Measurements from ENCODE around the gene HERC2. TPM values are rescaled to one million over a fixed set of nuclear protein-coding genes. Genes with fewer than 3 reads are reported as not detected.
A peak's percentile ranks its signal among the peaks of the same experiment; 100 is the strongest.

HERC2 gene
- total and polyA plus RNA-seq, 4 donors, result 21.7 to 70.8 (median 47.5) TPM

GRCh38 chr15:28109626-28110455, 212.1 kb downstream of the HERC2 start:
- DNase-seq (no peak), ATAC-seq (ENCODE audit: low FRiP score) (peak; percentile 29)
- Histone ChIP-seq H3K27me3 (ENCODE audit: control insufficient read depth in 1 of 2, insufficient read depth in 2 of 2, low read length in 1 of 2) (no peaks in the 10 kb centered on the region), H3K4me3 (ENCODE audit: low read length in 2 of 2) (no peak overlapping the region), H3K9me3 (ENCODE audit: control insufficient read depth, low read length) (no peaks in the 10 kb centered on the region), H3K4me1 (ENCODE audit: control insufficient read depth in 1 of 2, insufficient read depth in 2 of 2, low read length in 2 of 2) (no peaks in the 10 kb centered on the region), H3K36me3 (ENCODE audit: control insufficient read depth in 1 of 2, insufficient read depth in 2 of 2, low read length in 1 of 2) (peaks cover 0 to 7% of the 10 kb centered on the region in 2 donors), H3K27ac (ENCODE audit: low read depth in 1 of 2, low read length in 2 of 2) (peak overlapping the region in 1 of 2 donors; percentile 82)
- intact Hi-C loops (cut with DNase I), result loop anchor here in 1 of 2 donors (2.0 kb wide), 1 partner anchor 13 kb away; no protein-coding TSS in a partner anchor
- WGBS, 2 donors, result 49 to 50% methylated on average over 25 of the region's 25 CpGs

DNA sequence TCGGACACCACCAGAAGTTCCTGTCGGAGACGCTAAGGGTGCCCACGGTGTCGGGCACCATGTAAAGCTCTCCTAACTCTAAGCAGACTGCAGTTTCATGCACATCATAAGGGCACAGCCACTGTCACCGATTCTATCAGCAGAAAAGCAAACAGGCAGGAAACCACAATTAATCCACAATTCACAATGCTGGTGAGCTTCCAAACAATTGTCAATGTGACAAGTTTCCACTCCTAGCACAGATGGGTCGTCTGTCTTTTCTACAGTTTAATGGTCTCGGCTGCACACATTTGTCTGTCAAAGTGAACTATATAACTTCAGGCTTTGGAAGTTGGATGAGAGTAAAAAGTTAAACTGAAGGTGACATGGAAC, 214.1 kb downstream of the HERC2 start:
- H3K4me1 ChIP-seq (ENCODE audit: control insufficient read depth in 1 of 2, insufficient read depth in 2 of 2, low read length in 2 of 2), result no peaks in the 10 kb centered on the region
- WGBS, 2 donors, result 41 to 49% methylated on average over 8 of the region's 8 CpGs
- no peak for DNase-seq
- intact Hi-C loops (cut with DNase I), result no loop called here
- ATAC-seq (ENCODE audit: low FRiP score), result no peak
- peaks cover 0 to 6% of the 10 kb centered on the region in 2 donors for H3K36me3 ChIP-seq (ENCODE audit: control insufficient read depth in 1 of 2, insufficient read depth in 2 of 2, low read length in 1 of 2)
- no peaks in the 10 kb centered on the region for H3K27me3 ChIP-seq (ENCODE audit: control insufficient read depth in 1 of 2, insufficient read depth in 2 of 2, low read length in 1 of 2)
- H3K4me3 ChIP-seq (ENCODE audit: low read length in 2 of 2), result no peak overlapping the region
- H3K9me3 ChIP-seq (ENCODE audit: control insufficient read depth, low read length), result no peaks in the 10 kb centered on the region
- H3K27ac ChIP-seq (ENCODE audit: low read depth in 1 of 2, low read length in 2 of 2), result peak overlapping the region in 1 of 2 donors; percentile 46

GRCh38 chr15:28107111-28107903, 214.7 kb downstream of the HERC2 start:
- peak overlapping the region; percentile 35 to 60 for H3K4me3 ChIP-seq (ENCODE audit: low read length in 2 of 2)
- 2 to 4% methylated on average over 61 to 63 of the region's 63 CpGs for WGBS, 2 donors
- ATAC-seq (ENCODE audit: low FRiP score) (peak; percentile 49), DNase-seq (no peak)
- no peaks in the 10 kb centered on the region for H3K27me3 ChIP-seq (ENCODE audit: control insufficient read depth in 1 of 2, insufficient read depth in 2 of 2, low read length in 1 of 2)
- no peaks in the 10 kb centered on the region for H3K4me1 ChIP-seq (ENCODE audit: control insufficient read depth in 1 of 2, insufficient read depth in 2 of 2, low read length in 2 of 2)
- peak overlapping the region in 1 of 2 donors; percentile 46 for H3K27ac ChIP-seq (ENCODE audit: low read depth in 1 of 2, low read length in 2 of 2)
- peaks cover 0 to 4% of the 10 kb centered on the region in 2 donors for H3K36me3 ChIP-seq (ENCODE audit: control insufficient read depth in 1 of 2, insufficient read depth in 2 of 2, low read length in 1 of 2)
- intact Hi-C loops (cut with DNase I), result no loop called here
- no peaks in the 10 kb centered on the region for H3K9me3 ChIP-seq (ENCODE audit: control insufficient read depth, low read length)

DNA sequence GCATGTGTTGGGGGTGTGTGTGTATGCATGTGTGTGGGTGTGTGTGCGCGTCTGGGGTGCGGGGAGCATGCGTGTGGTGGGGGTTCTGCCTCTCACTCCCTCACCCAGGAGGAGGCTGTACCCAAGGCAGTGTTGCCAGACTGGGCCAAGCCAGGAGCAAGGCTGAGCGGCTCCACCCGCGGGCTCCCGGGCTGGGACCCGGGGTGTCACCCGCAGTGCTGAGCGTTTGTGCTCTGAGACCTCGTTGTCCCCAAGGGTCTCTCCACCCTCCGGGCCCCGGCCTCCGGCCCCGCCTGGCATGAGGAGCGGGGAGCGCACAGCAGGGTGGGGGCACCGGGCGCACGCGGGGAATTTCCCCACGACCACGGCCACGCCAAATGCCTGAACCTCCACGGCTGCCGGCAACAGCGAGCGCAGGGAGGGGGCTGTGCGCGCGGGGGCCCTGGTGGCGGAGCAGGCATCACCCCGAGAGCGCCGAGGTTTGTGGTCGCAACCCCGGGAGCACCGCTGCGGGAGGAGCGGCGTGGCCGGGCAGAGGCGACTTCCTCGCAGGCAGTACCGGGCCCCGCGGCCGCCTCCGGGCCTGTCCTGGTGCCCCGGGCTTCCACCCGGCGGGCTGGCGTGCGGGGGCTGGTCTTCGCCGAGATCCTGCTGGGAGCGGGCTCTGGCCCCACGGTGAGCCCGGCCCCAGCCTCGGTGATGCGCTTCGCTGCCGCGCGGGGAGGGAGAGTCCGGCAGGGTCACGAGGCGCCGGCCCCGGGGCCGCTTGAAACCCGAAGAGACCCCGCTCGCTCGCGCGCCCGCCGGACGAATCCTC, 215.5 kb downstream of the HERC2 start:
- no peak for DNase-seq
- WGBS, 2 donors, result 2 to 4% methylated on average over 53 to 81 of the region's 81 CpGs
- no peaks in the 10 kb centered on the region for H3K4me1 ChIP-seq (ENCODE audit: control insufficient read depth in 1 of 2, insufficient read depth in 2 of 2, low read length in 2 of 2)
- ATAC-seq (ENCODE audit: low FRiP score), result peak; percentile 34
- peaks cover 0 to 1% of the 10 kb centered on the region in 2 donors for H3K36me3 ChIP-seq (ENCODE audit: control insufficient read depth in 1 of 2, insufficient read depth in 2 of 2, low read length in 1 of 2)
- peak overlapping the region in 1 of 2 donors; percentile 46 for H3K27ac ChIP-seq (ENCODE audit: low read depth in 1 of 2, low read length in 2 of 2)
- no peaks in the 10 kb centered on the region for H3K27me3 ChIP-seq (ENCODE audit: control insufficient read depth in 1 of 2, insufficient read depth in 2 of 2, low read length in 1 of 2)
- no peaks in the 10 kb centered on the region for H3K9me3 ChIP-seq (ENCODE audit: control insufficient read depth, low read length)
- H3K4me3 ChIP-seq (ENCODE audit: low read length in 2 of 2), result peak overlapping the region; percentile 35 to 60
- intact Hi-C loops (cut with DNase I), result no loop called here

DNA sequence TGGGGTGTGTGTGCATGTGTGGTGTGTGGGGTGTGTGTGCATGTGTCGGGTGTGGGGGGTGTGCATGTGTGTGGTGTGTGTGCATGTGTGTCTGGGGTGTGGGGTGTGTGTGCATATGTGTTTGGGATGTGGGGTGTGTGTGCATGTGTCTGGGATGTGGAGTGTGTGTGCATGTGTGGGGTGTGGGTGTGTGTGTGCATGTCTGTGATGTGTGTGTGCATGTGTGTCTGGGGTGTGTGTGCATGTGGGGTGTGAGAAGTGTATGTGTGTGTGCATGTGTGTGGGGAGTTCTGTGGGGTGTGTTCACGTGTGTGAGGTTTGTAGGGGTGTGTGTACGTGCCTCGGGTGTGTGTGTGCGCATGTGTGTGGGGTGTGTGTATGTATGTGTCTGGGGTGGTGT, 216.2 kb downstream of the HERC2 start:
- no peaks in the 10 kb centered on the region for H3K27me3 ChIP-seq (ENCODE audit: control insufficient read depth in 1 of 2, insufficient read depth in 2 of 2, low read length in 1 of 2)
- no peaks in the 10 kb centered on the region for H3K36me3 ChIP-seq (ENCODE audit: control insufficient read depth in 1 of 2, insufficient read depth in 2 of 2, low read length in 1 of 2)
- no peak overlapping the region for H3K27ac ChIP-seq (ENCODE audit: low read depth in 1 of 2, low read length in 2 of 2)
- no peaks in the 10 kb centered on the region for H3K9me3 ChIP-seq (ENCODE audit: control insufficient read depth, low read length)
- WGBS, 2 donors, result 86% methylated on average over 5 of the region's 5 CpGs
- H3K4me3 ChIP-seq (ENCODE audit: low read length in 2 of 2), result no peak overlapping the region
- ATAC-seq (ENCODE audit: low FRiP score) (no peak), DNase-seq (no peak)
- no peaks in the 10 kb centered on the region for H3K4me1 ChIP-seq (ENCODE audit: control insufficient read depth in 1 of 2, insufficient read depth in 2 of 2, low read length in 2 of 2)
- intact Hi-C loops (cut with DNase I), result no loop called here

DNA sequence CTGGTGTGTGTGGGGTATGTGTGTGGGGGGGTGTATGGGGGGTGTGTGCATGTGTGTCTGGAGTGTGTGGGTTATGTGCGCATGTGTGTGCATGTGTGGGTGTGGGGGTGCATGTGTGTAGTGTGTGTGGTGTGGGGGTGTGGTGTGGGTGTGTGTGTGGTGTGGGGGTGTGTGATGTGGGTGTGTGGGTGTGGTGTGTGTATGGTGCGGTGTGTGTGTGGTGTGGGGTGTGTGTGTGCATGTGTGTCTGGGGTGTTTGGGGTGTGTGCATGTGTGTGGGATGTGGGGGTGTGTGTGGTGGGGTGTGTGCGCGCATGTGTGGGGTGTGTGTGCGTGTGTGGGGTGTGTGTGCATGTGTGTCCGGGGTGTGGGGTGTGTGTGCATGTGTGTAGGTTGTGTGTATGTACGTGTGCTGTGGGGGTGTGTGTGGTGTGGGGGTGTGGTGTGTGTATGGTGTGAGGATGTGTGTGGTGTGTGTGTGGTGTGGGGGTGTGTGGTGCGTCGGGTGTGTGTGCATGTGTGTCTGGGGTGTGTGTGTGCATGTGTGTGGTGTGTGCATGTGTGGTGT, 216.7 kb downstream of the HERC2 start:
- Histone ChIP-seq H3K36me3 (ENCODE audit: control insufficient read depth in 1 of 2, insufficient read depth in 2 of 2, low read length in 1 of 2) (no peaks in the 10 kb centered on the region), H3K27me3 (ENCODE audit: control insufficient read depth in 1 of 2, insufficient read depth in 2 of 2, low read length in 1 of 2) (no peaks in the 10 kb centered on the region), H3K27ac (ENCODE audit: low read depth in 1 of 2, low read length in 2 of 2) (no peak overlapping the region), H3K9me3 (ENCODE audit: control insufficient read depth, low read length) (no peaks in the 10 kb centered on the region), H3K4me3 (ENCODE audit: low read length in 2 of 2) (no peak overlapping the region), H3K4me1 (ENCODE audit: control insufficient read depth in 1 of 2, insufficient read depth in 2 of 2, low read length in 2 of 2) (no peaks in the 10 kb centered on the region)
- no peak for ATAC-seq (ENCODE audit: low FRiP score)
- no peak for DNase-seq
- WGBS, 2 donors, result 93 to 94% methylated on average over 9 of the region's 9 CpGs
- intact Hi-C loops (cut with DNase I), result no loop called here

- intact Hi-C loops (cut with DNase I), result no loop called here
- no peaks in the 10 kb centered on the region for H3K27me3 ChIP-seq (ENCODE audit: control insufficient read depth in 1 of 2, insufficient read depth in 2 of 2, low read length in 1 of 2)
- 97 to 98% methylated on average over 10 of the region's 10 CpGs for WGBS, 2 donors
- DNase-seq, result no peak
- H3K4me1 ChIP-seq (ENCODE audit: control insufficient read depth in 1 of 2, insufficient read depth in 2 of 2, low read length in 2 of 2), result no peaks in the 10 kb centered on the region
- no peaks in the 10 kb centered on the region for H3K36me3 ChIP-seq (ENCODE audit: control insufficient read depth in 1 of 2, insufficient read depth in 2 of 2, low read length in 1 of 2)
- no peak overlapping the region for H3K4me3 ChIP-seq (ENCODE audit: low read length in 2 of 2)
- H3K9me3 ChIP-seq (ENCODE audit: control insufficient read depth, low read length), result no peaks in the 10 kb centered on the region
- no peak overlapping the region for H3K27ac ChIP-seq (ENCODE audit: low read depth in 1 of 2, low read length in 2 of 2)
- no peak for ATAC-seq (ENCODE audit: low FRiP score)
These were observed 217.7 kb downstream of the HERC2 start for GRCh38 chr15:28104326-28104725.

- Histone ChIP-seq H3K4me1 (ENCODE audit: control insufficient read depth in 1 of 2, insufficient read depth in 2 of 2, low read length in 2 of 2) (no peaks in the 10 kb centered on the region), H3K27me3 (ENCODE audit: control insufficient read depth in 1 of 2, insufficient read depth in 2 of 2, low read length in 1 of 2) (no peaks in the 10 kb centered on the region)
- DNase-seq, result no peak
These were observed 218.1 kb downstream of the HERC2 start for GRCh38 chr15:28103831-28104230.

More at GRCh38 chr15:28103831-28104230, 218.1 kb downstream of the HERC2 start:
- intact Hi-C loops (cut with DNase I), result no loop called here
- H3K4me3 ChIP-seq (ENCODE audit: low read length in 2 of 2), result no peak overlapping the region
- H3K36me3 ChIP-seq (ENCODE audit: control insufficient read depth in 1 of 2, insufficient read depth in 2 of 2, low read length in 1 of 2), result no peaks in the 10 kb centered on the region
- no peaks in the 10 kb centered on the region for H3K9me3 ChIP-seq (ENCODE audit: control insufficient read depth, low read length)
- H3K27ac ChIP-seq (ENCODE audit: low read depth in 1 of 2, low read length in 2 of 2), result no peak overlapping the region
- 92 to 93% methylated on average over 10 of the region's 10 CpGs for WGBS, 2 donors
- no peak for ATAC-seq (ENCODE audit: low FRiP score)

All from aorta (tissue), 5 donors.